HG03064 (cell line): ENCODE measurements around the gene NUDCD2.
"Not testable (repeated sequence)": the region's sequence is repeated elsewhere in the genome, so short reads cannot be mapped to it uniquely, and the experiment has no call there.

Experiments
- ATAC-seq: cut with Tn5 transposase; IDR thresholded peaks from one replicate; pipeline ENCODE4 v1.9.1; 2021; ENCODE audit warnings: low read depth; ENCODE audit not compliant: unreplicated experiment

NUDCD2 gene

DNA sequence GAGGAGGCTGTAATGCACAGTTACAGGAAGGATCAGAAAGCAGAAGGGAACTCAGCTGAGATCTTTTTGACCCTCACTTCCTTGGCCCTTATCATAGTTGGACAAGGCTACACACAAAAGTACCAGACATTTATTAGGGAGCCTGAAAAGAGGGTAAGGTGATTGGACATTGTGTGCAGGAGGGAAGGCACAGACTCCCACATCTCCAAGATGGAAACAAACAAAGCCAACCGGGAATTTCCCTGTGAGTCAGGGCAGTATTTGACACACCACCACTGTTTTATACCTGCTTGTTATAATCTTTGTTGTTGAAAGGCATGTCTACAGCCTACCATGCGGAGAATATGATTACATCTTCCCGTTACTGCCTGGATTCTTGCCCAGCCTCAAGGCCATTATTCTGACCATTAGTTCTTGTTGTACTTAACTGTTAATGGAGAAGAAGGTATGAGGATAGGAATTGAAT, 25.5 kb downstream of the NUDCD2 start:
- no peak for ATAC-seq

DNA sequence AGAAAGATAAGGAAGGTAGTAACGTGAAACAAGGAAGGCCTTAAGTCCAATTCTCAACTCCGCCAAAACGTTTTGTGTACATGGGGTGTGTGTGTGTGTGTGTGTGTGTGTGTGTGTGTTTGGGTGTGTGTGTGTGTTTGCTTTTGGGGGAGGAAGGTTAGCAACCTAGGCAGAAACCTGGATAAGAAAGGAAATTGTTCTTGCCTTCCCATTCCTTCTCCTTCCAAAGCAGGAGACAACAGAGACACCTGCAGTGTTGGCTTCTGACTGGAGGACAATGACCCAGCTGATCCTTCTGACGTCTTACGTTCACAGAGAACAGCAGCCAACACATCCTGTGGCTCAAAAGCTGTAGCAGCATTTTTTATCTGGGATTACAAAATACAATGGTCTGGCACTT, 26.6 kb downstream of the NUDCD2 start:
- ATAC-seq = no peak

DNA sequence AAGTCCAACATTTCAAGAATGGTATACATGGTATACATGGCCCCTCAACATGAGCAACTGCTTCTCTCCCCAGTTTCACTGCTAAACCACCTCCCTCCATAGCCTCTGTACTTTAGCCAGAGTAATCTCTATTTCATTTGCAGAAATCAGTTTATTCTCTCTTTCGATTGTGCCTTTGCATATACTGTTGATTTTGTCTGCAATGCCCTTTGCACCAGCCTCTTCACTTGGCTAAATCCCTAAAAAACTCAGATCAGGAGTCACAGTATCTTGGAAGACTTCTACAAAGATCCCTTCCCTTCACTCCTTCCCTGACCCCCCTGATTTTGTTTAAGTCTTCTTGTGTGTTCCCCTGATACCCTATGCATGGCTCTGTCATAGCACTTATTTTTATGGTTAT, 27.4 kb downstream of the NUDCD2 start:
- no peak for ATAC-seq

DNA sequence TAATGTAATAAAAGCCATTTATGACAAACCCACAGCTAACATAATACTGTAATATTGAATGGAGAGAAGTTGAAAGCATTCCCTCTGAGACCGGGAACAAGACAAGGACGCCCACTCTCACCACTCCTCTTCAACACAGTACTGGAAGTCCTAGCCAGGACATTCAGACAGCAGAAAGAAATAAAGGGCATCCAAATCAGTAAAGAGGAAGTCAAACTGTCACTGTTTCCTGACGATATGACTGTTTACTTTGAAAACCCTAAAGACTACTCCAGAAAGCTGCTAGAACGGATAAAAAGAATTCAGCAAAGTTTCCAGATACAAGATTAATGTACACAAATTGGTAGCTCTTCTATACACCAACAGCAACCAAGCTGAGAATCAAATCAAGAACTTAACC, 33.8 kb downstream of the NUDCD2 start:
- not testable (repeated sequence) for ATAC-seq

DNA sequence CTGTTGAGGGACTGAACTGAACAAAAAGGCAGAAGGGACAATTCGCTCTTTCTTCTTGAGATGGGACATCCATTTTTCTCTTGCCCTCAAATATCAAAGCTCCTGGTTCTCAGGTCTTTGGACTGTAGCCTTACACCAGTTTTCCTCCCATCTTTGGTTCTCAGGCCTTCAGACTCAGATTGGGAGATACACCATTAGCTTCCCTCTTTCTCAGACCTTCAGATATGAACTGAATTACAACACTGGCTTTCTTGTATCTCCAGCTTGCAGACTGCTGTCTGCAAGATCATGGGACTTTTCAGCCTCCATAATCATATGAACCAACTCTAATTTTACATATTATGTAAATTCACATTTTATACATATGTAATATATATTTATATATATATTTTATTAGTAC, 35.1 kb downstream of the NUDCD2 start:
- no peak for ATAC-seq

DNA sequence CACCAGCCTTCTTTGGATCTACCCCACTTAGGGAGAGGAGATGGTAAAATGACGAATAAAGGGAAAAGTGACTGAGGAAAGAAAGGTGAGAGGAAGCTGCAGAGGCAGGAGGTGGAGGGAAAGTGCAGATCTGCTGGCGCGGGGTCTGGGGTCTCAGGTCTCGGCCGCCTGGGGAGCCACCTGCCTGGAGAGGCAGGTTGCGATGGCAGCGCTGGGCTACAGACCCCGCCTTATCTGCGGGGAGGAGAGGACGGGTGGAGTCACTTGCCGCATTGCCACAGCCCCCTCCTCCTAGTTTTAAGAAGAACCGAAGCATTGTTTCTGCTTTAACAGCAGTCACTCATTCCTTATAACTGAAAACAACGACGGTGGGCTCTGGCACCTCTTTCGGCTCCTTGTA, 44.2 kb downstream of the NUDCD2 start:
- ATAC-seq = not testable (repeated sequence)

DNA sequence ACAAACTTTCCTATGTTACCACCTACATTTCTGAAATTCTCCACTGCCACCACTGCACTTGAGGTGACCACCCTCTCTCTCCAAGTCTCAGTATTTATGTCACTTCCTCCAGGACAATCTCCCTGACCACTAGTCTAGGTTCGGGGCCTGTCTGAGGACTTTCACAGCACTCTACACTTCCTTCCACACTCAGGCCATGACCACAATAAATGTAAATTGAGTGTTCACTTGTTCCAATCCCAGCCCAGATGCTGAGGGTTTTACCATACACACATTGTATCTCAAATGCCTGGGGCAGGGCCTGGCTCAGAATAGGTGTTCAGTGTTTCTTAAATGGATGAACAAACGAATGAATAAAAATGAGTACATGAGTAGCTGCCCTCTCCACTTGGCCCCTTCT, 49.4 kb downstream of the NUDCD2 start:
- no peak for ATAC-seq

DNA sequence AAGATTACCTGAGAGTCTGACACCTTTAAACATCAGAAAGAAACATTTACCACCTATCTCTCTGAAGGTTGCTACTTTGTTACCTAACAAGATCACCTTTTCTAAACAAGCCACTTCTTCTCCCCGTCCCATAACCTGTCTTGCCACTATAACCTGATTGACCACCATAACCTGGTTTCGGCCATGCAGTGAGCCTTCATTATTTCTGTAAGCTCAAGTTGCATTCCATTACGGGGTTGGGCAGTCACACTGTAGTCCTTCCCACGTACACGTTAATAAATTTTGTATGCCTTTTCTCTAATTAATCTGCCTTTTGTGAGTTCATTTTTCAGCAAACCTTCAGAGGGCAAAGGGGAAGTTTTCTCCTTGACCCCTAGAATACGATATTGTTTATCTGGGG, 50.5 kb downstream of the NUDCD2 start:
- no peak for ATAC-seq

DNA sequence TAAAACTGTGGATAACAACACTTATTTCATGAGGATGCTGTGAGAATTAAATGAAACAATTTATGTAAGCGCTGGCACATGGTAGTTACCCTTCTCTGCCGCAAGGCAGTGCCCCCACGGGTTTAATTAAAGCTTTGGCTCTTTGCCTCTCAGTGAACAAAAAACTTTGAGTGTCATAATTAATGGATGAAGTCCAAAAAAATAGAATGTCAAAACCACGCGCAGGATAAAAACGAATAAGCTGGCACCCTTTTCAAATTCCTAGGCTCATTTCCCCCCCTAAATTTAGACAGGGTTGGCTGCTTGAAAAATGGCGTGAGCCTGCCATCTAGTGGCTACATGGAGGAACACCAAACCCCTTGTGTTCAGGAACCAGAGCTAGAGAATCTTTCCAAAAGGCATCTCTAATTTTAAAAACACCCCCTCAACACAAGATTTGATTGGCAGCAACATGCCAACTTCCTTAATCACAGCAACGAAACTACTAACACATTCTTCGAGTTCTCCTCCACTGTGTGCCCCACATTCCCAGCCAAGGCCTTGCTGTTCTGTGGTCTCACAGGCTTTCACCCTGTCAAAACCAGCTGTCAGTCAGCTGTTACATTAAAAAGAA, 51.5 kb downstream of the NUDCD2 start:
- ATAC-seq = peak; percentile 73

DNA sequence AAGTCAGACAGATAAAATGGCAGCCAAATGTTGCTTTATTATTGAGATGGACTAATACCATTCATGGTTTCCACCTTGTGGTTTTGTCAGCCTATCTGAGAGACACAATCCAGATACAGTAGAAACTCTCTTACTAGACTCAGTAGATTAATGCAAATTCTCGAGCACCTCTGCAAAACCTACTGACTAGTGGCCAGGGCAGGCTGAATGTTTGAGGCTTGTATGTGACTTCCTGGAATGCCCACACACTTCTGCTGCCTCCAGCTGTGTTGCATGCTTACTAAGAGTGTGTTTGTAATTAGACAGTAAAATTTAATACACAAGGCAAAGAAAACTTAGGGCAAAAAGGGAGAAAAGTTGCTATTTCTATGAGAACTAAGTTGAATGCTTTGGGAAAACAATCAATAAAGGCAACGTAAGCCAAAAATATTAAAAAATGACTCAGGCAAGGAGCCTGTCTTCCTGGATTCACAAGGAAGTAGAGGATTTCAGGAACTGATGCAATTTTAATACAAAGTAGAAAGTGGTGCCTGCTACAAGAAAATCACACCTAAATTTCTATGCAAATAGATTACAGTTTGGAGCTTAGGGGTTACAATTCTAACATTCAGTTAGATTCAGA, 52.8 kb downstream of the NUDCD2 start:
- peak; percentile 70 for ATAC-seq

DNA sequence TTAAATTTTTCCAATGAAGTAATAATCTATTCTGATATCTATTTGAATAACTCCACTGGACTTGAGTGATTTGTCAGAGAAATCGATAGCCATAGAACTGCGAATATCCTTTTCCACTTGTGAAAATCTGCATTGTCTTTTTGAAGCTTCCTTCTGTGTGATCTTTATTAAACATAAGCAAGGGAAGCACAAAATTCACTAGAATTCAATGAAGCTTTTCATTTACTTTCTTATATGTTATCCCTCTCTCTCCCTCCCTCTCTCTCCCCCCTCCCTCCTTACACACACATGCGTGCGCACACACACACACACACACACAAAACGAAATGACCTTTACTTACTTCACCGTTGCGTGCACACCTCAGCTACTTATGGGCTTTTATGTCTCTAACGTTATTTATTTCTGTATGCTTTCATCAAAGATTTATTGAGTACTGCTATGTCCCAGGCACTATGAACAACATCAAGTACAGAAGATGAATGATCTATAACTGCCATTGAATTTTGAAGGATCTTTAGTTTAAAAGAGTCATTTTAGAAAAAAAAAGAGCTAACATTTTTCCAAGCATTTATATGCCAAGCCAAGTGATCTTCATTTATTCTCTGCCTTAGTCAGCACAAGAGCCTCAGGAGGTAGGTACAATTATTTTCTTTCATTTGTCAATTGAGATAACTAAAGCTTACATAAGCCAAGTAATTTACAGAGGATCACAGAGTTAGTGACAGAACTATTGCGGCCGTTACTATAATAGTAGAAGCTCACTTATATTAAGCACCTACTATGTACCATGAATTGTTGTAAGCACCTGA, 55.3 kb downstream of the NUDCD2 start:
- ATAC-seq = no peak

DNA sequence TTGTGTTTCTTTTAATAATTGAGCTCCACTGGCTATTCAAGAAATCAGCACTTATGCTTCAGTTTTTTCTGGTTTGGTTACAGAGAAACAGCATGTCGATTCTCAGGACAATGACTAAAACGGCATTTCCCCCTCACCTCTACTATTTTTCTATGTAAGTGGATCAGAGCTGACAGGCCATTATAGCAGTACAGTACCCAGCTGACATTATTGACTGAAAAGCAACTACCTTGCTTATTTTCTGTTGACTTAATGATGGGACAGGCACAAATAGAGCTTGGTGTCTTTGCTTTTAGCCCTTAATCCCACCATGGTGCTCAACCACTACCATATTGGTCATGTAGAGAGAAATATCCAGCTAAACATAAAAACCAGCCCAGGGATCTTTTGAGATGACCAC, 57.9 kb downstream of the NUDCD2 start:
- ATAC-seq = no peak

DNA sequence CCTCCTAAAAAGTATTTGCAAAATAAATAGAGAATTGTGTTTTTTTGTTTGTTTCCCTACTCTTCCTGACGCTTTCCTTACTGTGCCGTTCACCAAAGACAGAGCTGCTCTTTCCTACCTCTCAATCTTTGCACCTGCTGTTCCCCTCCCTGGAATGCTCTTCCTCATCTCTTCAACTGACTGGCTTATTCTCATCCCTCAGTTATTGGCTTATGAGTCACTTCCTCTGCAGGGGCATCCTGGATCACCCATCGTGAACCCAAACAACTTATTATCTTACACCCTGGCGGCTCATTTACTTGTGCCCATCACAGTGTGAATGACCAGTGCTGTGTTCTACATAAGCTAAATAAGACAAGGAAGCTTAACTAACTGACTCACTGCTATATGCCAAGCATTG, 58.6 kb downstream of the NUDCD2 start:
- no peak for ATAC-seq

DNA sequence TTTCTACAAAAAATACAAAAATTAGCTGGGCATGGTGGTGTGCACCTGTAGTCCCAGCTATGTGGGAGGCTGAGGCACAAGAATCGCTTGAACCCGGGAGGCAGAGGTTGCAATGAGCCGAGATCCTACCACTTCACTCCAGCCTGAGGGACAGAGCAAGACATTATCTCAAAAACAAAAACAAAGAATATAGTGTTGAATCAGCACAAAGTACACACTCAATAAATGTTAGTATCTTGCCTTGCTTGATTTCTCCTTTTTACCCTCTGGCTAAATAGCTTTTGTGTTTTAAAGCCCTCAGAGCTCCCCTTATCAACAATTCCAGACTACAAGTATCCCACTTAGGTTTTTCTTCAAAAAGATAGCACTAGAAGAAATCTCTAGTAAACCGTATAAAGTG, 60.0 kb downstream of the NUDCD2 start:
- no peak for ATAC-seq

DNA sequence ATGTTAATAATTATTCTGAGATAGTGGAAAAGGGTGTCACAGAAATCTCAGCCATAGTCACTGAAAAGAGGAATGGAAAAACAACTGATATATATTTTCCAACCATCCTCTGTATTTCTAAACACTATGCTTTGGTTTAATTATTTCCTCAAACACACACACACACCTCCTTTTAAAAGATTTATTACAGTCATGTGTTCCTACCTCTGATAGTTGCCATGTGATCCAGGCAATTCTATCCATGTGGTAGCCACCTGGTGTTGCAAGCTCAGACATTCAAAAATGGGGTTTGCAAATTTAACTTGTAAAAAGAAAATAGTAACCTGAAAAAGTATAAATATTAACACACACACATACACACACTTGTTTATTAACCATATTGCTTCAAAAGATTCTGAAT, 62.5 kb downstream of the NUDCD2 start:
- ATAC-seq = no peak

DNA sequence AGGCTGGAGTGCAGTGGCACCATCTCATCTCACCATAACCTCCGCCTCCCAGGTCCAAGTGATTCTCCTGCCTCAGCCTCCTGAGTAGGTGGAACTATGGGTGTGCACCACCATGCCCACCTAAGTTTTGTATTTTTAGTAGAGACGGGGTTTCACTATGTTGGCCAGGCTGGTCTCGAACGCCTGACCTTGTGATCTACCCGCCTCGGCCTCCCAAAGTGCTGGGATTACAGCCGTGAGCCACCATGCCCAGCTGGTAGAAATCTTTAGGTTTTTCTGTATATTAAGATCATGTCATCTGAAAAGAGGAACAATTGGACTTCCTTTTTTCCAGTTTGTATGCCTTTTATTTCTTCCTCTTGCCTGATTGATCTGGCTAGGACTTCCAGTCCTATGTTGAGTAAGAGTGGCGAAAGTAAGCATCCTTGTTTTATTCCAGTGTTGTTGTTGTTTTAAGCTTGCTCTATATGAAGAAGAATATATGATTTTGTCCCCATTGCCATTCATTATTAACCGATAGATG, 63.0 kb downstream of the NUDCD2 start:
- ATAC-seq = not testable (repeated sequence)
